Endodermal cell (in vitro differentiated cells): ENCODE data around the gene SNPH. TPM values are rescaled to one million over a fixed set of nuclear protein-coding genes. Genes with fewer than 3 reads are reported as not detected.

ENCODE experiments used
- DNase-seq: peaks from one replicate; pipeline ENCODE4 v3.0.0-alpha.2; 2017
- H3K27ac ChIP-seq: 2 replicates; pipeline ENCODE4 v1.5.1; 2013; ENCODE audit warnings: mild to moderate bottlenecking, low read depth, low read length, moderate library complexity
- H3K27me3 ChIP-seq: 2 replicates; pipeline ENCODE4 v1.6.1; 2013; ENCODE audit warnings: mild to moderate bottlenecking, low read length, moderate library complexity; ENCODE audit not compliant: insufficient read depth, control insufficient read depth, poor library complexity, severe bottlenecking
- H3K36me3 ChIP-seq: 2 replicates; pipeline ENCODE4 v1.7.0; 2013; ENCODE audit warnings: mild to moderate bottlenecking, low read length, moderate library complexity; ENCODE audit not compliant: control insufficient read depth, insufficient read depth
- H3K4me1 ChIP-seq: one replicate; pipeline ENCODE4 v1.7.0; 2013; ENCODE audit warnings: low read length; ENCODE audit not compliant: control insufficient read depth, insufficient read depth
- H3K4me3 ChIP-seq: 2 replicates; pipeline ENCODE4 v1.5.1; 2013; ENCODE audit warnings: mild to moderate bottlenecking, low read length, moderate library complexity
- H3K9ac ChIP-seq: 2 replicates; pipeline ENCODE4 v1.6.1; 2013; ENCODE audit warnings: mild to moderate bottlenecking, low read length, moderate library complexity; ENCODE audit not compliant: poor library complexity, severe bottlenecking; ENCODE audit errors: extremely low read depth
- H3K9me3 ChIP-seq: 2 replicates; pipeline ENCODE4 v1.6.1; 2013; ENCODE audit warnings: mild to moderate bottlenecking, low read length, moderate library complexity; ENCODE audit not compliant: control insufficient read depth
- H3K27ac Mint-ChIP-seq: 2 replicates; pipeline ENCODE4 v1.8.0; 2020; ENCODE audit warnings: mixed read lengths
- H3K27me3 Mint-ChIP-seq: 2 replicates; pipeline ENCODE4 v1.8.0; 2021; ENCODE audit warnings: mild to moderate bottlenecking, mixed read lengths; ENCODE audit not compliant: insufficient read depth
- H3K36me3 Mint-ChIP-seq: 2 replicates; pipeline ENCODE4 v1.8.0; 2020; ENCODE audit warnings: low read depth, mixed read lengths
- H3K4me1 Mint-ChIP-seq: 2 replicates; pipeline ENCODE4 v1.8.0; 2020; ENCODE audit warnings: mixed read lengths
- H3K4me3 Mint-ChIP-seq: 2 replicates; pipeline ENCODE4 v1.8.0; 2020; ENCODE audit warnings: mild to moderate bottlenecking, moderate library complexity, mixed read lengths
- H3K9me3 Mint-ChIP-seq: 2 replicates; pipeline ENCODE4 v1.8.0; 2020; ENCODE audit warnings: mild to moderate bottlenecking, mixed read lengths
- CTCF ChIP-seq: fragments of 200-600 bp; sonication (generic); conservative IDR thresholded peaks from 2 replicates; pipeline ENCODE4 v1.5.0; 2021; ENCODE audit warnings: antibody characterized with exemption, mild to moderate bottlenecking
- WGBS, 2 experiments: methylation state at CpG; one replicate each; pipeline versions ENCODE4 v1.1.5 to v1.1.7; 2013; ENCODE audit warnings: missing lambda C conversion rate in 2 of 2, mixed read lengths in 1 of 2; ENCODE audit not compliant: insufficient coverage in 1 of 2, insufficient read length in 1 of 2; 5-methylcytosine and 5-hydroxymethylcytosine counted together
- total RNA-seq, 2 donors: library from RNA; stranded (reverse); fragmentation: NEBNext Ultra II Directional in 1 of 2; extraction: Animal tissue kit (Norgen Biotek cat#: 25700) in 1 of 2; gene quantifications; 2 replicates in 1 of 2; 3 replicates in 1 of 2; pipeline ENCODE4 v1.2.1, GENCODE V29; 2021

The SNPH gene
- total RNA-seq, 2 donors from 2014 or later: 2.2 to 4.9 TPM

GRCh38 chr20:1308067-1308701 lies 42.1 kb downstream of the SNPH start:
- no peaks in the 10 kb centered on the region for H3K36me3 ChIP-seq
- peaks cover 15% of the 10 kb centered on the region for H3K27me3 Mint-ChIP-seq
- WGBS, 2 experiments: 89 to 97% methylated on average over 5 to 13 of the region's 13 CpGs
- H3K9ac ChIP-seq: no peak overlapping the region
- no peak overlapping the region for H3K4me3 Mint-ChIP-seq
- H3K4me3 ChIP-seq: no peak overlapping the region
- H3K9me3 Mint-ChIP-seq: no peaks in the 10 kb centered on the region
- no peaks in the 10 kb centered on the region for H3K9me3 ChIP-seq
- peaks cover 4% of the 10 kb centered on the region for H3K4me1 Mint-ChIP-seq
- DNase-seq: no peak
- no peaks in the 10 kb centered on the region for H3K4me1 ChIP-seq
- H3K36me3 Mint-ChIP-seq: no peaks in the 10 kb centered on the region
- no peak for TF ChIP-seq CTCF
- no peaks in the 10 kb centered on the region for H3K27me3 ChIP-seq
- H3K27ac Mint-ChIP-seq: no peak overlapping the region
- H3K27ac ChIP-seq: no peak overlapping the region

GRCh38 chr20:1308702-1309095 lies 42.6 kb downstream of the SNPH start:
- WGBS, 2 experiments: 91 to 97% methylated on average over 6 to 9 of the region's 9 CpGs
- Histone ChIP-seq H3K27me3 (no peaks in the 10 kb centered on the region), H3K4me3 (no peak overlapping the region), H3K27ac (no peak overlapping the region), H3K36me3 (no peaks in the 10 kb centered on the region), H3K9me3 (no peaks in the 10 kb centered on the region), H3K9ac (no peak overlapping the region), H3K4me1 (no peaks in the 10 kb centered on the region)
- Mint-ChIP-seq H3K9me3 (no peaks in the 10 kb centered on the region), H3K4me1 (peaks cover 4% of the 10 kb centered on the region), H3K27me3 (peaks cover 16% of the 10 kb centered on the region), H3K36me3 (no peaks in the 10 kb centered on the region), H3K4me3 (no peak overlapping the region), H3K27ac (no peak overlapping the region)
- TF ChIP-seq CTCF: no peak
- no peak for DNase-seq

GRCh38 chr20:1309439-1309847 lies 43.3 kb downstream of the SNPH start:
- Histone ChIP-seq H3K9me3 (no peaks in the 10 kb centered on the region), H3K4me3 (no peak overlapping the region), H3K4me1 (no peaks in the 10 kb centered on the region), H3K27me3 (no peaks in the 10 kb centered on the region), H3K36me3 (no peaks in the 10 kb centered on the region), H3K27ac (peak overlapping the region; percentile 60), H3K9ac (no peak overlapping the region)
- H3K36me3 Mint-ChIP-seq: no peaks in the 10 kb centered on the region
- peaks cover 4% of the 10 kb centered on the region for H3K4me1 Mint-ChIP-seq
- peaks cover 16% of the 10 kb centered on the region for H3K27me3 Mint-ChIP-seq
- no peak overlapping the region for H3K27ac Mint-ChIP-seq
- 77 to 83% methylated on average over 5 to 12 of the region's 12 CpGs for WGBS, 2 experiments
- no peaks in the 10 kb centered on the region for H3K9me3 Mint-ChIP-seq
- H3K4me3 Mint-ChIP-seq: no peak overlapping the region
- peak; percentile 59 for DNase-seq
- TF ChIP-seq CTCF: peak; percentile 48
